Heart right ventricle (tissue), 16 donors: ENCODE measurements around the gene HHATL. TPM values are rescaled to one million over a fixed set of nuclear protein-coding genes. Genes with fewer than 3 reads are reported as not detected.

ENCODE experiments used
- ATAC-seq, 8 donors: fragments of 200-7000 bp; cut with Tn5 transposase; one replicate each; pipeline ENCODE4 v1.9.1; 2020; ENCODE audit warnings: mild to moderate bottlenecking in 8 of 8, moderate library complexity in 8 of 8, moderate number of reproducible peaks in 1 of 8
- DNase-seq, 2 donors: peaks; one replicate each; pipeline ENCODE4 v3.0.0-alpha.2; 2020
- H3K27ac ChIP-seq, 10 donors: fragments of 200-600 bp; sonication (generic) in 2 of 10; one replicate each; pipeline versions ENCODE4 v1.5.0 to v1.8.0; 2020 to 2022; ENCODE audit warnings: mild to moderate bottlenecking in 3 of 10
- H3K27me3 ChIP-seq, 7 donors: fragments of 200-600 bp; one replicate each; pipeline ENCODE4 v1.8.0; 2021 to 2022; ENCODE audit warnings: mild to moderate bottlenecking in 2 of 7
- H3K36me3 ChIP-seq, 9 donors: fragments of 200-600 bp; sonication (generic) in 1 of 9; one replicate each; pipeline versions ENCODE4 v1.5.0 to v1.8.0; 2020 to 2022; ENCODE audit warnings: mild to moderate bottlenecking in 2 of 9
- H3K4me1 ChIP-seq, 9 donors: fragments of 200-600 bp; sonication (generic) in 1 of 9; one replicate each; pipeline versions ENCODE4 v1.5.0 to v1.8.0; 2020 to 2022; ENCODE audit warnings: mild to moderate bottlenecking in 4 of 9
- H3K4me3 ChIP-seq, 10 donors: fragments of 200-600 bp; sonication (generic) in 2 of 10; one replicate each; pipeline versions ENCODE4 v1.5.0 to v1.8.0; 2020 to 2022; ENCODE audit warnings: mild to moderate bottlenecking in 7 of 10, moderate library complexity in 2 of 10
- H3K9me3 ChIP-seq, 11 donors: fragments of 200-600 bp in 10 of 11; sonication (generic) in 2 of 11; one replicate each; pipeline versions ENCODE4 v1.5.0 to v1.8.0; 2013 to 2022; ENCODE audit warnings: mild to moderate bottlenecking in 2 of 11, control low read depth in 1 of 11, moderate library complexity in 1 of 11
- WGBS, 2 donors: extraction: QIAGEN DNeasy Blood & Tissue Kit; methylation state at CpG; one replicate each; pipeline ENCODE4 v1.1.7; 2013; ENCODE audit warnings: inconsistent platforms in 1 of 2; 5-methylcytosine and 5-hydroxymethylcytosine counted together
- intact Hi-C, 10 donors: fragments of 100-400 bp; cut with DNase I; formaldehyde crosslinking; loops; one replicate each; pipeline versions ENCODE4 v1.11.1 to v1.14.2; 2022
- polyA plus RNA-seq, 2 donors: library from polyadenylated mRNA; stranded (reverse); fragments of 200-250 nt; gene quantifications; one replicate each; pipeline ENCODE4 v1.2.3, GENCODE V29; 2013
- total RNA-seq, 10 donors: library from RNA; stranded (reverse); fragmentation: NEBNext Ultra II Directional in 3 of 10; extraction: Animal tissue kit (Norgen Biotek cat#: 25700) in 3 of 10; gene quantifications; one replicate each; pipeline versions ENCODE4 v1.2.1 to v1.2.4, GENCODE V29; 2021 to 2023
- TF ChIP-seq, protein P1 (sequence below), 9 donors: fragments of 200-600 bp; sonication (generic) in 2 of 9; IDR thresholded peaks; one replicate each; pipeline versions ENCODE4 v1.5.0 to v1.8.0; 2021 to 2022; ENCODE audit warnings: antibody characterized with exemption in 9 of 9, mild to moderate bottlenecking in 5 of 9, moderate library complexity in 1 of 9
- donor health status: Arrhythmogenic right ventricular cardiomyopathy.
- donor health status: ischemic (EF 13 %, LVEDD 7.1; RV severe dilation, severe dysfunction).
- donor health status: healthy with polysubstance abuse.
- donor health status: DM: no; HTN: yes; CAD: no.
- donor health status: DM: no; HTN: no; CAD: no.
- donor health status: ischemic (EF 25% LVEDD 6.9; RV normal size, moderate dysfunction).
- donor health status: ischemic (EF 25% LVEDD 5.7; RV mildly dilated, moderate dysfunction).
- donor health status: healthy.
- donor health status: DM: yes; HTN: yes; CAD: no.
- donor health status: Ischemic cardiomyopathy.
- donor health status: ischemic (EF 35%, LVEDD 5.7; RV mildly dilated, moderate dysfunction).
- donor health status: nonischemic (EF 11% LVEDD 7.7; RV severe dilation, severe dysfunction).
- donor health status: DM: yes; HTN: yes; CAD: no.
- donor health status: PGD.
- donor health status: ischemic (EF 29% LVEDD 5.4; RV normal size, mild dysfunction).
- donor health status: nonischemic (EF 23%, LVEDD 6.1; RV moderate dilation, normal function).

HHATL gene
- total and polyA plus RNA-seq, 12 donors, result 332 to 2,035 (median 624) TPM

GRCh38 chr3:42700366-42701288, 2.0 kb downstream of the HHATL start:
- no peaks in the 10 kb centered on the region for H3K9me3 ChIP-seq
- peak overlapping the region; percentile 48 to 99 (median 94) for H3K27ac ChIP-seq
- 48 to 52% methylated on average over 15 of the region's 15 CpGs for WGBS, 2 donors
- ATAC-seq (peak in 1 of 8 donors; percentile 4), DNase-seq (no peak)
- TF ChIP-seq, protein P1, sequence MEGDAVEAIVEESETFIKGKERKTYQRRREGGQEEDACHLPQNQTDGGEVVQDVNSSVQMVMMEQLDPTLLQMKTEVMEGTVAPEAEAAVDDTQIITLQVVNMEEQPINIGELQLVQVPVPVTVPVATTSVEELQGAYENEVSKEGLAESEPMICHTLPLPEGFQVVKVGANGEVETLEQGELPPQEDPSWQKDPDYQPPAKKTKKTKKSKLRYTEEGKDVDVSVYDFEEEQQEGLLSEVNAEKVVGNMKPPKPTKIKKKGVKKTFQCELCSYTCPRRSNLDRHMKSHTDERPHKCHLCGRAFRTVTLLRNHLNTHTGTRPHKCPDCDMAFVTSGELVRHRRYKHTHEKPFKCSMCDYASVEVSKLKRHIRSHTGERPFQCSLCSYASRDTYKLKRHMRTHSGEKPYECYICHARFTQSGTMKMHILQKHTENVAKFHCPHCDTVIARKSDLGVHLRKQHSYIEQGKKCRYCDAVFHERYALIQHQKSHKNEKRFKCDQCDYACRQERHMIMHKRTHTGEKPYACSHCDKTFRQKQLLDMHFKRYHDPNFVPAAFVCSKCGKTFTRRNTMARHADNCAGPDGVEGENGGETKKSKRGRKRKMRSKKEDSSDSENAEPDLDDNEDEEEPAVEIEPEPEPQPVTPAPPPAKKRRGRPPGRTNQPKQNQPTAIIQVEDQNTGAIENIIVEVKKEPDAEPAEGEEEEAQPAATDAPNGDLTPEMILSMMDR (IDR thresholded peaks at IDR 0.05), result no peak
- intact Hi-C loops, result loop anchor here in 4 of 10 donors (2.0 to 5.0 kb wide), 3 partner anchors 38 to 44 kb away; no protein-coding TSS in a partner anchor
- H3K4me1 ChIP-seq, result peaks cover 0 to 67% (median 25%) of the 10 kb centered on the region in 9 donors
- peaks cover 0 to 13% (median 0%) of the 10 kb centered on the region in 9 donors for H3K36me3 ChIP-seq
- H3K4me3 ChIP-seq, result peak overlapping the region; percentile 25 to 64 (median 52)
- H3K27me3 ChIP-seq, result no peaks in the 10 kb centered on the region

- DNase-seq (no peak), ATAC-seq (no peak)
- Histone ChIP-seq H3K36me3 (peaks cover 0 to 13% (median 0%) of the 10 kb centered on the region in 9 donors), H3K9me3 (no peaks in the 10 kb centered on the region), H3K27me3 (no peaks in the 10 kb centered on the region), H3K4me3 (peak overlapping the region in 8 of 10 donors; percentile 13 to 64 (median 22)), H3K27ac (peak overlapping the region in 7 of 10 donors; percentile 10 to 74 (median 49)), H3K4me1 (peaks cover 0 to 57% (median 21%) of the 10 kb centered on the region in 9 donors)
- TF ChIP-seq, protein P1 (IDR thresholded peaks at IDR 0.05), result no peak
- intact Hi-C loops, result no loop called here
- WGBS, 2 donors, result 39 to 55% methylated on average over 10 of the region's 10 CpGs
These were observed 3.1 kb downstream of the HHATL start for GRCh38 chr3:42699511-42699971.

- DNase-seq, result no peak
These were observed 3.7 kb downstream of the HHATL start for GRCh38 chr3:42698911-42699230.

More at GRCh38 chr3:42698911-42699230, 3.7 kb downstream of the HHATL start:
- TF ChIP-seq, protein P1 (IDR thresholded peaks at IDR 0.05), result no peak
- intact Hi-C loops, result no loop called here
- Histone ChIP-seq H3K4me3 (peak overlapping the region in 5 of 10 donors; percentile 20 to 64 (median 24)), H3K9me3 (no peaks in the 10 kb centered on the region), H3K36me3 (peaks cover 0 to 13% (median 0%) of the 10 kb centered on the region in 9 donors), H3K27ac (peak overlapping the region in 5 of 10 donors; percentile 16 to 74 (median 56)), H3K27me3 (no peaks in the 10 kb centered on the region), H3K4me1 (peaks cover 0 to 51% (median 21%) of the 10 kb centered on the region in 9 donors)
- 63 to 64% methylated on average over 9 of the region's 9 CpGs for WGBS, 2 donors
- ATAC-seq, result no peak
